Astrocyte of the spinal cord (primary cell): ENCODE measurements around the gene WTIP.
"Not testable (repeated sequence)": the region's sequence is repeated elsewhere in the genome, so short reads cannot be mapped to it uniquely, and the experiment has no call there.

Experiments
- DNase-seq: peaks from one replicate; pipeline ENCODE4 v3.0.0; 2011; ENCODE audit warnings: low read depth, low spot score
- H3K4me3 ChIP-seq: 2 replicates; pipeline ENCODE4 v1.5.1; 2011; ENCODE audit warnings: low read depth, mild to moderate bottlenecking, low read length, moderate library complexity
- in situ Hi-C: cut with HindIII; loops from 2 replicates; pipeline ENCODE4 v1.10.0; 2017; ENCODE audit warnings: low sequenced_read_pairs
- TF ChIP-seq, protein P1 (sequence below): IDR thresholded peaks from 2 replicates; pipeline ENCODE4 v1.5.1; 2012; ENCODE audit warnings: low read depth, mild to moderate bottlenecking, low read length, inconsistent platforms

Gene WTIP

DNA sequence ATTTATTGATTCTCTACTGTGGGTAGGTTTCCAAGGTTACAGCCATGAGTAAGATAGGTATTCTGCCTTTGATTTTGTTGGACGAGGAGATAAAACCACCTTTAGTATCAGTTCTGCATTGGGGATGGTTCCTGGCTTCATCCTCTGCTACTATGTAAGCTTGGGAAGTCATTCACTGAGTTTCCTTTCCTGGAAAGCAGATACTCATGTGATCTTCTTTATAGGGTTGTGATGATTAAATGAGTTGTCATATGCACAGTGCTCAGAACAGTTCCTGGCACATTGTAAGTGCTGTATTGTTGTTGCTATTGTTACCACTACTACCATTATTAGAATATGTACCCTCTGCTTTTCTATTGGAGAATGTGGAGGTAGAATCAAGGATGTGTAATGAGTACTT, 13.1 kb upstream of the WTIP start:
- in situ Hi-C loops: no loop called here
- no peak for DNase-seq
- H3K4me3 ChIP-seq: no peak overlapping the region
- TF ChIP-seq, protein P1, sequence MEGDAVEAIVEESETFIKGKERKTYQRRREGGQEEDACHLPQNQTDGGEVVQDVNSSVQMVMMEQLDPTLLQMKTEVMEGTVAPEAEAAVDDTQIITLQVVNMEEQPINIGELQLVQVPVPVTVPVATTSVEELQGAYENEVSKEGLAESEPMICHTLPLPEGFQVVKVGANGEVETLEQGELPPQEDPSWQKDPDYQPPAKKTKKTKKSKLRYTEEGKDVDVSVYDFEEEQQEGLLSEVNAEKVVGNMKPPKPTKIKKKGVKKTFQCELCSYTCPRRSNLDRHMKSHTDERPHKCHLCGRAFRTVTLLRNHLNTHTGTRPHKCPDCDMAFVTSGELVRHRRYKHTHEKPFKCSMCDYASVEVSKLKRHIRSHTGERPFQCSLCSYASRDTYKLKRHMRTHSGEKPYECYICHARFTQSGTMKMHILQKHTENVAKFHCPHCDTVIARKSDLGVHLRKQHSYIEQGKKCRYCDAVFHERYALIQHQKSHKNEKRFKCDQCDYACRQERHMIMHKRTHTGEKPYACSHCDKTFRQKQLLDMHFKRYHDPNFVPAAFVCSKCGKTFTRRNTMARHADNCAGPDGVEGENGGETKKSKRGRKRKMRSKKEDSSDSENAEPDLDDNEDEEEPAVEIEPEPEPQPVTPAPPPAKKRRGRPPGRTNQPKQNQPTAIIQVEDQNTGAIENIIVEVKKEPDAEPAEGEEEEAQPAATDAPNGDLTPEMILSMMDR: no peak

DNA sequence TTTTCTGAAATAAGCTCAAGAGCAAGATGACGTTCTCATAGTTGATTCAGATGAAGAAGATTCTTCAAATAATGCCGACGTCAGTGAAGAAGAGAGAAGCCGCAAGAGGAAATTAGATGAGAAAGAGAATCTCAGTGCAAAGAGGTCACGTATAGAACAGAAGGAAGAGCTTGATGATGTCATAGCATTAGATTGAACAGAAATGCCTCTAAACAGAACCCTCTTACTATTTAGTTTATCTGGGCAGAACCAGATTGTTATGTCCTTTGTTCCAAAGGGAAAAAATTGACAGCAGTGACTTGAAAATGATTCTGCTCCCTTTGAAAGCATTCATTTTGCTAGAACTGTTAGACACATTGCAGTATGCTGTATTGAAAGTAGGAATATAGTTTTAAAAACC, 12.5 kb upstream of the WTIP start:
- in situ Hi-C loops, H3K4me3 ChIP-seq, DNase-seq: not testable (repeated sequence)

DNA sequence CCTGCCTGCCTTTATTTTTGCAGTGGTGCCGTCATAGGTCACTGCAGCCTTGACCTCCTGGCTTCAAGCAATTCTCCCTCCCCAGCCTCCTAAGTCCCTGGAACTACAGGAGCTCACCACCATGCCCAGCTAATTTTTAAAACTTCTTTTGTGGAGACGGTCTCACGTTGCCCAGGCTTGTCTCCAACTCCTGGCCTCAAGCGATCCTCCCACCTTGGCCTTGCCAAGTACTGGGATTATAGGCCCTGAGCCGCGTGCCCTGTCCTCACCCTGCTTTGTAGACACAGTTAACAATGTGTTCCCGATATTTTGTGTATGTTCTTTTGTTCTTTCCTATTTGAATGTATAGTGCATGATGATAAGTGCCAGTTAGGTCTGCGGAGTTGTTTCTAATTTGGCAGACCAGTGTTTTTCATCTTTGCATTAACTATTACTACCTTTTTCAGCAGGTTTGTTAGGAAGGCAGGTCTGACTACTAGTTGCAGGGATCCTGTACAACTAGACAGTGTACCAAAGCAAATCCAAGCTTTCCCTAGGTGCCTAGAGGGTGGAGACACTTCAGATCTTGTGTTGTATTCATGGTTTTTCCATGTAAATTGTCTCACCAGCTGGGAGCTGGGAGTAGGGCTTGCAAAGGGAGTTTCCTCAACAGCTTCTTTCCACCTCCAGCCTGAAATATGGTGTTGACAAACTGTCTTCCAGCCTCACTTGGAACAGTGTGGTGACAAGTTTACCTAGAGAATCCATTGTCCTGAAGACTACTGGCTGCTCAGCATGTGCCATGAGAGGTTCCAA, 9.5 kb upstream of the WTIP start:
- TF ChIP-seq, protein P1: no peak
- in situ Hi-C loops: no loop called here
- no peak for DNase-seq
- no peak overlapping the region for H3K4me3 ChIP-seq

DNA sequence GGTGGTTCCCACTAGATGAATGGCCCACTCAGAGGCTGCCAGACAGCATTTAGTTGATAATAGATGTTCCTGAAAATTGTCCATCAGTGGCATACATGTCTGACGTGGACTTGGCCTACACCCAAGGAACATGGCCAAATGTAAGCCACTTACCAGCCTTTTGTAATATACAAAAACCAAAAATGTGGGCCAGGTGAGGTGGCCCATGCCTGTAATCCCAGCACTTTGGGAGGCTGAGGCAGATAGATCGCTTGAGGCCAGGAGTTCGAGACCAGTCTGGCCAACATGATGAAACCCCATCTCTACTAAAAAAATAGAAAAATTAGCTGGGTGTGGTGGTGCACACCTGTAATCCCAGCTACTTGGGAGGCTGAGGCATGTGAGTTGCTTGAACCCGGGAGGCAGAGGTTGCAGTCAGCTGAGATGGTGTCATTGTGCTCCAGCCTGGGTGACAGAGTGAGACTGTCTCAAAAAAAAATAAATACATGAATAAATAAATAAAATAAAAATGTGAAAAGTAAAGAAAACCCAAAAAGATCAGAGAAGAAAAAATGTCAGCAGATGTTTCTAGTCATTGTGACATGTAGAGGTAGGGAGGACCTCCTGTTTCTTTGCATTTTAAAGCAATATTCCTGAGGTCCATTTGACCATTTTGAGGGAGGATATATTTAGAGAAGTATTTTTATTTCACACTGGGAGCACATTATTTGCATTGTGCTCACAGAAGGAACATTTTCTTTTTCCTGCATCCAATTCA, 7.1 kb upstream of the WTIP start:
- in situ Hi-C loops: no loop called here
- H3K4me3 ChIP-seq: no peak overlapping the region
- TF ChIP-seq, protein P1: no peak
- no peak for DNase-seq

DNA sequence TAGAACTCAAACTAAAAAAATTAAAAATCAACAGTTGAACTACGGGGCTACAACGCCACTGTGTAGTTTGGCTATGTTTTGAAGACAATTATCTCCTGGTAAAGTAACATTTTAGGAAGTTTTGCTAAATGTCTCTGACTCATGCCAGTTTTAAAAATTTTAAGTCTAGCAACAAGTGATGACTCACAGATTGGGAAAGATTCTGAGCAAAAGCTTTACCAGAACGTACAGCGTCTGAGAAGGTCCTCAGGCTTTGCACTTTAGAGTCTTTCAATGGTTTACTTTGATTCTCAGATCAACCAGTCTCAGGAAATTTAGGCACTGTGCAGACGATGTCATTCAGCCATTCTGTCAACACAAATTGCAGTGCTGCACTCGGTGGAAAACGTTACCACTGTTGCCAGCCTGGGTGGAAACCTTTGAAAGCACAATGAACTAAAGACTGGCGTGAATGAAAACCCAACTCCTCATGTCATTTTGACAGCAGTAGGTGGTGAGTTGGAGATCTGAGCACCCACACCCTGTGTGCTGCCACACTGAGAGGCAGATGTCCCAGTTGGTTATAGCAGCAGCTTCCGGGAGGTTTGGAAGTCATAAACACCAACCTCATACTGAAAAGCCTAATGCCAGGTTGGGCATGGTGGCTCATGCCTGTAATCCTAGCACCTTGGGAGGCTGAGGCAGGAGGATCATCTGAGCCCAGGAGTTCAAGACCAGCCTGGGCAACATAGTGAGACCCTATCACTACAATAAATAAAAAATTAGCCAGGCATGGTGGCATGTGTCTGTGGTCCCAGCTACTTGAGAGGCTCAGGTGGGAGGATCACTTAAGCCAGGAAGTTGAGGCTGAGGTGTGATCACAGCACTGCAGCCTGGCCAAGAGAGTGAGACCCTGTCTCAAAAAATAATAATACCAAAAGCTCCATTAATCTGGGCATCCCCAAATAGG, 6.3 kb upstream of the WTIP start:
- TF ChIP-seq, protein P1: no peak
- peak; percentile 81 for DNase-seq
- no peak overlapping the region for H3K4me3 ChIP-seq
- in situ Hi-C loops: no loop called here

DNA sequence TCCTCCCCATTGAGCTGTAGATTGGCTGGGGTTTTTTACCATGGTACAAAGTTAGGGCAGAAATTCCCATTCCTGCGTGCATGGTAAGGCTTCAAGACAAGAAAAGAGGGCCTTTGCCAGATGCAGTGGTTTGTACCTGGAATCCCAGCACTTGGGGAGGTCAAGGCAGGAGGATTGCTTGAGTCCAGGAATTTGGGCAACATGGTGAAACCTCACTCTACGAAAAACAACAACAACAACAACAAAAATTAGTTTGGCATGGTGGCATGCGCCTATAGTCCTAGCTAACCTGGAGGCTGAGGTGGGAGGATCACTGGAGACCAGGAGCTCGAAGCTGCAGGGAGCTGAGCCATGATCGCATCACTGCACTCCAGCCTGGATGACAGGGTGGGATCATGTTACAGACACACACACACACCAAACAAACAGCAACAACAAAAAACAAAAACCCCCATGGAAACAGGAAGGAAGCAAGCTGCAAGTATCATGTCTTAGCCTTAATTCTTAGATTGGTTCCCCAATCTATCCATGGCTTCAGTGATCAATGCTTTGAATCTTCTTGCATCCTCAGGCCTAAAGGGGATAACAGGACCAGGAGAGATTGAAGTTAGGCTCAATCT, 5.5 kb upstream of the WTIP start:
- no peak overlapping the region for H3K4me3 ChIP-seq
- in situ Hi-C loops: no loop called here
- DNase-seq: no peak
- TF ChIP-seq, protein P1: no peak

DNA sequence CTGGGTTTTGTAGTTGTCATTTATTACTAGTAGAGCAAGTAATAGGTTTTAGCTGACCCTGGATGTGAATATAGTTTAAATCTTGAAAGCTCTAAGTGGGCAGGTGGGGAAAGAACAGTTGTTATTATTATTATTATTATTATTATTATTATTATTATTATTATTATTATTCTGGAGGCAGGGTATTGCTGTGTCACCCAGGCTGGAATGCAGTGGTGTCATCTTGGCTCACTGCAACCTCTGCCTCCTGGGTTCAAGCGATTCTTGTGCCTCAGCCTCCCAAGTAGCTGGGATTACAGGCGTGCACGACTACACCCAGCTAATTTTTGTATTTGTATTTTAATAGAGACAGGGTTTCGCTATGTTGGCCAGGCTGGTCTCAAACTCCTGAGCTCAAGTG, 3.1 kb upstream of the WTIP start:
- DNase-seq, in situ Hi-C loops, H3K4me3 ChIP-seq: not testable (repeated sequence)
